ENCODE data around the gene GRK2.

DNA sequence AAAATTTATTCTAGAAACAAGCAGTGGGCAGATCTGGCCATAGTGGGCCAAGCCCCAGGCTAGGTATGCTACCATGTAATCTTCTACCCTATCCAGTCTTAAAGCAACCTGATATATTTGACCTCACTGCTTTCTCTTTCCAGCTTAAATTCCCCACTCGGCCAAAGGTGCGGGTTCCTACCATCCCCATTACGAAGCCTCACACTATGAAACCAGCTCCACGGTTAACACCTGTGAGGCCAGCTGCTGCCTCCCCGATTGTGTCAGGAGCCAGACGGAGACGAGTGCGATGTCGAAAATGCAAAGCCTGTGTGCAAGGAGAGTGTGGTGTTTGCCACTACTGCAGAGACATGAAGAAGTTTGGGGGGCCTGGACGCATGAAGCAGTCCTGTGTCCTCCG lies 21.2 kb upstream of the GRK2 start:
- TF ChIP-seq POLR2A (IDR thresholded peaks at IDR 0.05; ENCODE audit: low read depth, low read length) = no peak
- no peak for TF ChIP-seq TAF1 (IDR thresholded peaks at IDR 0.05; ENCODE audit: low read depth, low read length)
- TF ChIP-seq POLR2AphosphoS5 (IDR thresholded peaks at IDR 0.05; ENCODE audit: low read depth, low read length) = peak; percentile 42; the same call in 1 of the 2 replicates
- no peak for TF ChIP-seq SPI1 (IDR thresholded peaks at IDR 0.05; ENCODE audit: low read depth, low read length)
- no peak for TF ChIP-seq POU2F2 (IDR thresholded peaks at IDR 0.05; ENCODE audit: low read depth, low read length)
